H9 (cell line): ENCODE measurements around the gene PCSK1. TPM values are rescaled to one million over a fixed set of nuclear protein-coding genes. Genes with fewer than 3 reads are reported as not detected.

Experiments used
- DNase-seq: peaks from one replicate; pipeline ENCODE4 v3.0.0-alpha.2; 2017
- H2AFZ ChIP-seq: one replicate; pipeline ENCODE4 v1.6.1; 2013; ENCODE audit warnings: mild to moderate bottlenecking, low read length, control low read depth, moderate library complexity
- H2AK5ac ChIP-seq: 2 replicates; pipeline ENCODE4 v1.6.1; 2013; ENCODE audit warnings: low read length, control low read depth, mixed read lengths; ENCODE audit not compliant: insufficient read length
- H2BK120ac ChIP-seq: one replicate; pipeline ENCODE4 v1.6.1; 2013; ENCODE audit warnings: low read depth, mild to moderate bottlenecking, low read length, control low read depth, inconsistent platforms; ENCODE audit not compliant: poor library complexity, severe bottlenecking
- H2BK12ac ChIP-seq: 2 replicates; pipeline ENCODE4 v1.6.1; 2013; ENCODE audit warnings: low read length, control low read depth, mixed read lengths, low read depth; ENCODE audit not compliant: insufficient read length
- H2BK15ac ChIP-seq: 2 replicates; pipeline ENCODE4 v1.6.1; 2013; ENCODE audit warnings: low read depth, low read length, control low read depth
- H2BK20ac ChIP-seq: one replicate; pipeline ENCODE4 v1.6.1; 2013; ENCODE audit warnings: low read depth, mild to moderate bottlenecking, low read length, control low read depth, inconsistent platforms; ENCODE audit not compliant: poor library complexity, severe bottlenecking
- H2BK5ac ChIP-seq: 2 replicates; pipeline ENCODE4 v1.6.1; 2013; ENCODE audit warnings: low read length, control low read depth, mixed read lengths; ENCODE audit not compliant: insufficient read length
- H3K14ac ChIP-seq: 2 replicates; pipeline ENCODE4 v1.6.1; 2013; ENCODE audit warnings: low read length, control low read depth; ENCODE audit not compliant: insufficient read depth
- H3K18ac ChIP-seq: 2 replicates; pipeline ENCODE4 v1.6.1; 2013; ENCODE audit warnings: low read depth, mild to moderate bottlenecking, mixed read lengths, low read length, control low read depth; ENCODE audit not compliant: insufficient read length
- H3K23ac ChIP-seq: 2 replicates; pipeline ENCODE4 v1.6.1; 2013; ENCODE audit warnings: low read length, control low read depth, mixed read lengths, low read depth; ENCODE audit not compliant: insufficient read length
- H3K23me2 ChIP-seq: 2 replicates; pipeline ENCODE4 v1.6.1; 2013; ENCODE audit warnings: low read depth, mild to moderate bottlenecking, mixed read lengths, low read length, control low read depth; ENCODE audit not compliant: insufficient read length, poor library complexity, severe bottlenecking
- H3K27ac ChIP-seq: 2 replicates; pipeline ENCODE4 v1.5.1; 2013; ENCODE audit warnings: low read length, control low read depth, mixed read lengths, low read depth; ENCODE audit not compliant: insufficient read length
- H3K27me3 ChIP-seq: 2 replicates; pipeline ENCODE4 v1.6.1; 2013; ENCODE audit warnings: low read length, control low read depth, inconsistent platforms; ENCODE audit not compliant: insufficient read depth
- H3K4ac ChIP-seq: 2 replicates; pipeline ENCODE4 v1.6.1; 2013; ENCODE audit warnings: low read depth, mild to moderate bottlenecking, control low read depth, inconsistent platforms, low read length, moderate library complexity
- H3K4me1 ChIP-seq: 2 replicates; pipeline ENCODE4 v1.6.1; 2013; ENCODE audit warnings: low read length, control low read depth, inconsistent platforms; ENCODE audit not compliant: insufficient read depth
- H3K4me2 ChIP-seq: 2 replicates; pipeline ENCODE4 v1.6.1; 2013; ENCODE audit warnings: low read length, control low read depth, mixed read lengths; ENCODE audit not compliant: insufficient read length, insufficient read depth
- H3K56ac ChIP-seq: 2 replicates; pipeline ENCODE4 v1.6.1; 2013; ENCODE audit warnings: low read depth, mild to moderate bottlenecking, mixed read lengths, low read length, control low read depth; ENCODE audit not compliant: insufficient read length
- H3K79me1 ChIP-seq: 2 replicates; pipeline ENCODE4 v1.6.1; 2013; ENCODE audit warnings: low read depth, mild to moderate bottlenecking, moderate library complexity, low read length, control low read depth, inconsistent platforms; ENCODE audit not compliant: insufficient read depth, poor library complexity, severe bottlenecking
- H3K79me2 ChIP-seq: 2 replicates; pipeline ENCODE4 v1.6.1; 2013; ENCODE audit warnings: low read length, control low read depth, inconsistent platforms; ENCODE audit not compliant: insufficient read depth
- H3K9ac ChIP-seq: 2 replicates; pipeline ENCODE4 v1.6.1; 2013; ENCODE audit warnings: low read length, control low read depth, mixed read lengths; ENCODE audit not compliant: insufficient read length; ENCODE audit errors: extremely low read depth
- H3K9me3 ChIP-seq: one replicate; pipeline ENCODE4 v1.6.1; 2013; ENCODE audit warnings: low read depth, low read length, inconsistent platforms; ENCODE audit not compliant: control insufficient read depth
- H3T11ph ChIP-seq: one replicate; pipeline ENCODE4 v1.6.1; 2013; ENCODE audit warnings: mild to moderate bottlenecking, low read length, control low read depth, inconsistent platforms
- H4K20me1 ChIP-seq: one replicate; pipeline ENCODE4 v1.6.1; 2013; ENCODE audit not compliant: control insufficient read depth, insufficient read length, insufficient read depth
- H4K5ac ChIP-seq: 2 replicates; pipeline ENCODE4 v1.6.1; 2013; ENCODE audit warnings: low read depth, mild to moderate bottlenecking, mixed read lengths, low read length, control low read depth; ENCODE audit not compliant: insufficient read length
- H4K8ac ChIP-seq: replicated peaks from 2 replicates; pipeline ENCODE4 v1.6.1; 2013; ENCODE audit warnings: low read length, control low read depth, mixed read lengths, low read depth; ENCODE audit not compliant: insufficient read length
- H4K91ac ChIP-seq: 2 replicates; pipeline ENCODE4 v1.6.1; 2013; ENCODE audit warnings: low read depth, mild to moderate bottlenecking, moderate library complexity, mixed read lengths, low read length, control low read depth; ENCODE audit not compliant: insufficient read length
- H3K27ac Mint-ChIP-seq, 3 experiments: 2 replicates in 2 of 3; 3 replicates in 1 of 3; pipeline ENCODE4 v1.8.0; 2020 to 2021; ENCODE audit warnings: mixed read lengths in 3 of 3, mild to moderate bottlenecking in 1 of 3, moderate library complexity in 1 of 3
- H3K27me3 Mint-ChIP-seq: 2 replicates; pipeline ENCODE4 v1.8.0; 2021; ENCODE audit warnings: low read depth, mild to moderate bottlenecking, moderate library complexity, mixed read lengths
- H3K36me3 Mint-ChIP-seq, 3 experiments: 2 replicates in 2 of 3; 3 replicates in 1 of 3; pipeline ENCODE4 v1.8.0; 2020 to 2021; ENCODE audit warnings: low read depth in 3 of 3, mixed read lengths in 3 of 3; ENCODE audit not compliant: insufficient read depth in 1 of 3
- H3K4me1 Mint-ChIP-seq, 2 experiments: 2 replicates each; pipeline ENCODE4 v1.8.0; 2020; ENCODE audit warnings: mixed read lengths in 2 of 2
- H3K4me3 Mint-ChIP-seq, 2 experiments: 2 replicates in 1 of 2; 3 replicates in 1 of 2; pipeline ENCODE4 v1.8.0; 2020 to 2021; ENCODE audit warnings: mild to moderate bottlenecking in 2 of 2, mixed read lengths in 2 of 2, moderate library complexity in 1 of 2
- H3K9me3 Mint-ChIP-seq, 2 experiments: 2 replicates in 1 of 2; 3 replicates in 1 of 2; pipeline ENCODE4 v1.8.0; 2020; ENCODE audit warnings: mild to moderate bottlenecking in 2 of 2, mixed read lengths in 2 of 2, moderate library complexity in 1 of 2
- CTCF ChIP-seq: fragments of 200-600 bp; sonication (generic); conservative IDR thresholded peaks from 3 replicates; pipeline ENCODE4 v1.8.0; 2021; ENCODE audit warnings: antibody characterized with exemption, mild to moderate bottlenecking
- total RNA-seq: library from RNA; stranded (reverse); gene quantifications from 2 replicates; pipeline ENCODE4 v1.2.1, GENCODE V29; 2021

PCSK1 gene
- total RNA-seq, 1 experiment from 2014 or later: 2.9 TPM

DNA sequence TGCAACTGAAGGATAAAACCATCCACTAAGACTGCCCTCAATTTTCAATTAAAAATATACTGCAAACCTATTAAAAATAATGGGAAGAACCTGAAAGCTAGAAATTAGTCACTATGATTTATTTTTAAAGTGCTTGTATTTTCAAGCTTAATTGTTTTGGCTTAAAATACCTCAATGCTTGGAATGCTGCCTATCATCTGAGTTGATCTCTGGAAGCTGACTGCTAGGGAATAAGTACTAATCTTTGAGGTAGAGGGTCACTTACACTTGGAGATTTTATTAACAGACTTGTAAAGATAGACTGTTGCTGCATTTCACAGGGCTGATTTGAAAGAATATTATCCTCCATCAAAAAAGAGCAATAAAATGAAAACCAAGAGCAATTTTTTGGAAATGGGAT lies 6.2 kb downstream of the PCSK1 start:
- Mint-ChIP-seq H3K27ac (no peak overlapping the region), H3K4me3 (no peak overlapping the region), H3K27me3 (peaks cover 24% of the 10 kb centered on the region), H3K36me3 (no peaks in the 10 kb centered on the region), H3K4me1 (peaks cover 12 to 14% of the 10 kb centered on the region in 2 experiments), H3K9me3 (no peaks in the 10 kb centered on the region)
- Histone ChIP-seq H2AK5ac (no peak overlapping the region), H3K14ac (no peak overlapping the region), H3K79me1 (no peaks in the 10 kb centered on the region), H2BK120ac (no peak overlapping the region), H3K23me2 (peaks cover 6% of the 10 kb centered on the region), H3T11ph (no peak overlapping the region), H2BK15ac (no peak overlapping the region), H4K91ac (no peak overlapping the region), H4K20me1 (no peaks in the 10 kb centered on the region), H3K4me1 (no peaks in the 10 kb centered on the region), H3K9me3 (no peaks in the 10 kb centered on the region), H3K4ac (no peak overlapping the region), H2BK12ac (no peak overlapping the region), H3K56ac (no peak overlapping the region), H4K5ac (no peak overlapping the region), H3K79me2 (no peaks in the 10 kb centered on the region), H3K23ac (no peak overlapping the region), H3K27me3 (peaks cover 6% of the 10 kb centered on the region; the same call in 1 of the 2 replicates), H4K8ac (no peak overlapping the region), H2BK20ac (no peak overlapping the region), H2AFZ (no peak overlapping the region), H3K27ac (no peak overlapping the region), H3K18ac (no peak overlapping the region), H3K4me2 (no peak overlapping the region), H3K9ac (no peak overlapping the region), H2BK5ac (no peak overlapping the region)
- no peak for TF ChIP-seq CTCF
- no peak for DNase-seq
